RWPE2 (cell line): Measurements from ENCODE around the gene GPR27.
A peak's percentile ranks its signal among the peaks of the same experiment; 100 is the strongest.

Source experiments
- ATAC-seq: fragments of 200-7000 bp; cut with Tn5 transposase; 3 replicates; pipeline ENCODE4 v1.9.1; 2021; ENCODE audit warnings: low read depth
- DNase-seq: peaks from one replicate; pipeline ENCODE4 v3.0.0-alpha.2; 2020; ENCODE audit warnings: low spot score
- H3K27ac ChIP-seq: fragments of 450-650 bp; 2 replicates; pipeline ENCODE4 v1.5.1; 2017; ENCODE audit warnings: mild to moderate bottlenecking; ENCODE audit not compliant: poor library complexity, severe bottlenecking
- H3K27me3 ChIP-seq: fragments of 250-450 bp; sonication (Bioruptor Pico); 2 replicates; pipeline ENCODE4 v1.5.1; 2021; ENCODE audit warnings: mild to moderate bottlenecking, moderate library complexity; ENCODE audit not compliant: insufficient read depth, poor library complexity, severe bottlenecking
- H3K36me3 ChIP-seq: fragments of 250-450 bp; sonication (Bioruptor Pico); 2 replicates; pipeline ENCODE4 v1.5.1; 2020; ENCODE audit warnings: low read depth, mild to moderate bottlenecking, moderate library complexity
- H3K4me1 ChIP-seq: fragments of 250-450 bp; sonication (Bioruptor Pico); 2 replicates; pipeline ENCODE4 v1.5.1; 2021; ENCODE audit warnings: mild to moderate bottlenecking, moderate library complexity; ENCODE audit not compliant: insufficient read depth, poor library complexity, severe bottlenecking
- H3K4me3 ChIP-seq: fragments of 250-450 bp; sonication (Bioruptor Pico); 2 replicates; pipeline ENCODE4 v1.5.1; 2021; ENCODE audit warnings: mild to moderate bottlenecking, moderate library complexity; ENCODE audit not compliant: severe bottlenecking
- H3K9me3 ChIP-seq: fragments of 250-450 bp; sonication (Bioruptor Pico); 2 replicates; pipeline ENCODE4 v1.5.1; 2021; ENCODE audit warnings: mild to moderate bottlenecking, moderate library complexity; ENCODE audit not compliant: severe bottlenecking
- TF ChIP-seq, protein P1 (sequence below): fragments of 450-650 bp; IDR thresholded peaks from one replicate; pipeline ENCODE4 v1.5.1; 2017; ENCODE audit warnings: mild to moderate bottlenecking, moderate library complexity; ENCODE audit not compliant: poor library complexity, severe bottlenecking

The GPR27 gene

DNA sequence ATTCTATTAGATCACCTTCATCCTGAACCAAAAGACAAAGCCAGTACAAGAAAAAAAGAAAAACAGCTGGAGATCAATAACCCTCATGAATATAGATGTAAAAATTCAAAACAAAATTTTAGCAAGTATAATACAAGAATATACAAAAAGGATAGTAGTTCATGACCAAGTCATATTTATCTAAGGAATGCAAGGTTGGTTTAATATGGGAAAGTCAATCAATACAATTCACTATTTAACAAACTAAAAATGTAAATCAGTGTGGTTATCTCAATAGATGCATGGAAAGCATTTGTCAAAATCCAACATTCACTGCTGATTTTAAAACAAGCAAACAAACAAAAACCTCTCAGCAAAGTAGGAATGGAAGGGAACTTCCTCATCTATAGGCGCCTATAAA, 11.0 kb upstream of the GPR27 start:
- TF ChIP-seq, protein P1, sequence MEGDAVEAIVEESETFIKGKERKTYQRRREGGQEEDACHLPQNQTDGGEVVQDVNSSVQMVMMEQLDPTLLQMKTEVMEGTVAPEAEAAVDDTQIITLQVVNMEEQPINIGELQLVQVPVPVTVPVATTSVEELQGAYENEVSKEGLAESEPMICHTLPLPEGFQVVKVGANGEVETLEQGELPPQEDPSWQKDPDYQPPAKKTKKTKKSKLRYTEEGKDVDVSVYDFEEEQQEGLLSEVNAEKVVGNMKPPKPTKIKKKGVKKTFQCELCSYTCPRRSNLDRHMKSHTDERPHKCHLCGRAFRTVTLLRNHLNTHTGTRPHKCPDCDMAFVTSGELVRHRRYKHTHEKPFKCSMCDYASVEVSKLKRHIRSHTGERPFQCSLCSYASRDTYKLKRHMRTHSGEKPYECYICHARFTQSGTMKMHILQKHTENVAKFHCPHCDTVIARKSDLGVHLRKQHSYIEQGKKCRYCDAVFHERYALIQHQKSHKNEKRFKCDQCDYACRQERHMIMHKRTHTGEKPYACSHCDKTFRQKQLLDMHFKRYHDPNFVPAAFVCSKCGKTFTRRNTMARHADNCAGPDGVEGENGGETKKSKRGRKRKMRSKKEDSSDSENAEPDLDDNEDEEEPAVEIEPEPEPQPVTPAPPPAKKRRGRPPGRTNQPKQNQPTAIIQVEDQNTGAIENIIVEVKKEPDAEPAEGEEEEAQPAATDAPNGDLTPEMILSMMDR = no peak
- no peak for ATAC-seq
- H3K36me3 ChIP-seq = no peaks in the 10 kb centered on the region
- H3K4me3 ChIP-seq = no peak overlapping the region
- H3K9me3 ChIP-seq = peaks cover 2% of the 10 kb centered on the region
- H3K27me3 ChIP-seq = no peaks in the 10 kb centered on the region
- no peak overlapping the region for H3K27ac ChIP-seq
- H3K4me1 ChIP-seq = no peaks in the 10 kb centered on the region
- no peak for DNase-seq

DNA sequence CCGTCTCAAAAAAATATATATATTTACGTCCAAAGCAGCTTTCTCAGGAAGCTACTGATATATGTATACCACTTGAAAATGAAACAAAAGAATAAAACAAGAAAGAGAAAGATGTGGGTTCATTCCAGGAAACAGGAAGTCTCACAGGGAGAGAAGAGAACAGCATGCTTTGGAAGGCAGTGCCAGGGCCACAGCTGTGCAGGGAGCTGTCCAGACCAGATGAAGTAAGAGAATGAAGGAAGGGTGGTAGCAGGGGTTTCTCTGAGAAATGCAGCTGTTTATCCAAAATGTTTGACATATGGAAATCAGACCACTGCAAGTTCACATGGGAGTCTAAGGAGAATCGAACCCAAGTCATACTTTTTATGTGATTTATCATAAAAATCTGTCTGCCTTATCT, 8.9 kb upstream of the GPR27 start:
- ATAC-seq = no peak
- no peaks in the 10 kb centered on the region for H3K27me3 ChIP-seq
- TF ChIP-seq, protein P1 = no peak

DNA sequence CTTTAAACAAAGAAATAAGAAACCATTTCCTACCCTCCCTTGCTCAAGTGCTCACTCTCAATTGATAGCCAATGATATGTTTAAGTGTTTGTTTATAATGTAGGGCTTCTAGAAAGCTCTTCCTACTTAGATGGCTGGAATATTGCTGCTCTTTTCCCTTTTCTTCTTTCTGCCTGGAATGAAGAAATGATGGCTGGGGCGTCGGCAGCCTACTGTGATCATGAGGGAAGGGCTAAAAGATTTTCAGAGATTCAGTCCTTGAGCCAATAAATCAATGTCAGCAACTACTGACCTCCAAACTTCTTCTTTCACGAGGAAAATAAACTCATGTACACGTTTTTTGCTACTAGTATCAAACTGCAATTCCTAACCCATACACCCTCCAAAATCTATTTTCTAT, 2.1 kb upstream of the GPR27 start:
- DNase-seq (no peak), ATAC-seq (no peak)
- Histone ChIP-seq H3K36me3 (no peaks in the 10 kb centered on the region), H3K4me3 (no peak overlapping the region), H3K9me3 (no peaks in the 10 kb centered on the region), H3K27ac (no peak overlapping the region), H3K4me1 (no peaks in the 10 kb centered on the region), H3K27me3 (peaks cover 10% of the 10 kb centered on the region)
- TF ChIP-seq, protein P1 = no peak

More for the DNA sequence above, 8.9 kb upstream of the GPR27 start:
- Histone ChIP-seq H3K4me1 (no peaks in the 10 kb centered on the region), H3K9me3 (peaks cover 2% of the 10 kb centered on the region), H3K27ac (no peak overlapping the region), H3K4me3 (no peak overlapping the region), H3K36me3 (no peaks in the 10 kb centered on the region)
- DNase-seq = no peak

DNA sequence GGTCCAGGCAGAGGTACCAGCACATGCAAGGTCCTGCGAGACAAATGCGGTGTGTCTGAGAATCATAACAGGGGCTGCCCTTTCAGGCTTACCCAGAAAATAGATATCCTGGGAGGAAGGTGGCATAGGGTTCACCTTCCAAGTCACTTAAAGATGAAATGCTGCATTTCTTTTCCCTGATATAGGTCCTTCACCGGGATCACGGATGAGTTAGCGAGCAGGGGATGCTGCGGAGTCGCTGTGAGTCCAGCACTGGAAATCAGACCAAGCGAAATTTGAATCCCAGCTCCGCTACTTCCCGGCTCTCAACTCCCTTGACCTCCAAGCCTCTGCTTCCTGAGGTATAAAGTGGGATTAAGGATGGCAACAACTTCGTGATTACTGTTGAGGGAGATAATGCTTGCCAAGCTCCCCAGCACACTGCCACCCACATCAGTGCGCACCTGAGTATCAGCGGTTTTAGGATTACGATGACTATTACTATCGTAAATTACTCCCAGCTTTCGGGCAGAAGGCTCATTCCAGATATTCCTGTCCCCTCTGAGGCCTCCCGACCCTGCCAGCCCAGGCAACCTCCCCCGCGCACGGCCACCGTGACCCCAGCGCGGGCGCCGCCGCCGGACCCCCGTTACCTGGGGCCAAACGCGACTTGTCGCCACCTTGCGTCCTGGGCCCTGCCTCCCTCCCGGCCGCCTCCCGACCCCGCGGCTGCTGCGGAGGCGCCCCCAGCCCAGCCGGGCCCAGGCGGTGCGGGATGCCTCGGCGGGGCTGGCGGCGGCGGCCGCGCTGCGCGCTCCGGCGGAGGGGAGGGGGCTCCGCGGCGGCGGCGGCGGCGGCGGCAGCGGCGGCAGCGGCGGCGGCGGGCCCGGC, 589 bp upstream of the GPR27 start:
- TF ChIP-seq, protein P1 = no peak
- H3K36me3 ChIP-seq = no peaks in the 10 kb centered on the region
- H3K27me3 ChIP-seq = peaks cover 10% of the 10 kb centered on the region
- no peaks in the 10 kb centered on the region for H3K4me1 ChIP-seq
- H3K27ac ChIP-seq = no peak overlapping the region
- no peaks in the 10 kb centered on the region for H3K9me3 ChIP-seq
- DNase-seq (no peak), ATAC-seq (no peak)
- peak overlapping the region; percentile 76 for H3K4me3 ChIP-seq
